Limb (tissue), 2 donors: ENCODE results near the gene PDE7B.

ENCODE experiments used
- DNase-seq, 2 donors: peaks; one replicate each; pipeline ENCODE4 v3.0.0-alpha.2; 2016; ENCODE audit errors: extremely low spot score in 2 of 2

PDE7B gene

GRCh38 chr6:136146130-136146529 is 294.6 kb downstream of the PDE7B start:
- DNase-seq: no peak

GRCh38 chr6:136147342-136147741 is 295.8 kb downstream of the PDE7B start:
- no peak for DNase-seq

GRCh38 chr6:136148051-136148450 is 296.6 kb downstream of the PDE7B start:
- no peak for DNase-seq

- DNase-seq: no peak
These were observed 297.0 kb downstream of the PDE7B start for GRCh38 chr6:136148523-136148922.

- no peak for DNase-seq
These were observed 297.8 kb downstream of the PDE7B start for GRCh38 chr6:136149311-136149710.

- DNase-seq: no peak
These were observed 299.5 kb downstream of the PDE7B start for GRCh38 chr6:136150961-136151360.

GRCh38 chr6:136153707-136154375 is 302.3 kb downstream of the PDE7B start:
- DNase-seq: no peak

GRCh38 chr6:136155191-136155590 is 303.7 kb downstream of the PDE7B start:
- no peak for DNase-seq

- no peak for DNase-seq
These were observed 306.2 kb downstream of the PDE7B start for GRCh38 chr6:136157743-136158142.

- no peak for DNase-seq
These were observed 306.9 kb downstream of the PDE7B start for GRCh38 chr6:136158387-136158821.

- DNase-seq: no peak
These were observed 307.5 kb downstream of the PDE7B start for GRCh38 chr6:136158971-136159370.

- DNase-seq: no peak
These were observed 308.7 kb downstream of the PDE7B start for GRCh38 chr6:136160250-136160649.

- no peak for DNase-seq
These were observed 310.4 kb downstream of the PDE7B start for GRCh38 chr6:136161950-136162349.

GRCh38 chr6:136163260-136163659 is 311.8 kb downstream of the PDE7B start:
- DNase-seq: no peak

GRCh38 chr6:136166815-136167214 is 315.3 kb downstream of the PDE7B start:
- no peak for DNase-seq

GRCh38 chr6:136169394-136170148 is 318.1 kb downstream of the PDE7B start:
- DNase-seq: no peak

- no peak for DNase-seq
These were observed 319.7 kb downstream of the PDE7B start for GRCh38 chr6:136171231-136171630.

- no peak for DNase-seq
These were observed 322.3 kb downstream of the PDE7B start for GRCh38 chr6:136173519-136174507.

- DNase-seq: no peak
These were observed 323.0 kb downstream of the PDE7B start for GRCh38 chr6:136174510-136174909.

GRCh38 chr6:136175873-136176272 is 324.4 kb downstream of the PDE7B start:
- DNase-seq: no peak

- no peak for DNase-seq
These were observed 327.2 kb downstream of the PDE7B start for GRCh38 chr6:136178749-136179148.
